ENCODE results near the gene SLC6A18.

DNA sequence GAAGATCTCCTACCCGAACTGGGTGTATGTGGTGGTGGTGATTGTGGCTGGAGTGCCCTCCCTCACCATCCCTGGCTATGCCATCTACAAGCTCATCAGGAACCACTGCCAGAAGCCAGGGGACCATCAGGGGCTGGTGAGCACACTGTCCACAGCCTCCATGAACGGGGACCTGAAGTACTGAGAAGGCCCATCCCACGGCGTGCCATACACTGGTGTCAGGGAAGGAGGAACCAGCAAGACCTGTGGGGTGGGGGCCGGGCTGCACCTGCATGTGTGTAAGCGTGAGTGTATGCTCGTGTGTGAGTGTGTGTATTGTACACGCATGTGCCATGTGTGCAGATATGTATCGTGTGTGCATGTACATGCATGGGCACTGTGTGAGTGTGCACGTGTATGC lies 3.5 kb upstream of the SLC6A18 start:
- TF ChIP-seq CTCF (IDR thresholded peaks at IDR 0.05 in 2 of 3, conservative IDR thresholded peaks at IDR 0.05 in 1 of 3; ENCODE audit: insufficient read depth in 2 of 3, low read depth in 1 of 3, low read length in 3 of 3): no peak
- TF ChIP-seq DPF2 (IDR thresholded peaks at IDR 0.05): no peak
- TF ChIP-seq GTF2F1 (IDR thresholded peaks at IDR 0.05; ENCODE audit: low read depth, low read length): no peak
- TF ChIP-seq, protein P1, sequence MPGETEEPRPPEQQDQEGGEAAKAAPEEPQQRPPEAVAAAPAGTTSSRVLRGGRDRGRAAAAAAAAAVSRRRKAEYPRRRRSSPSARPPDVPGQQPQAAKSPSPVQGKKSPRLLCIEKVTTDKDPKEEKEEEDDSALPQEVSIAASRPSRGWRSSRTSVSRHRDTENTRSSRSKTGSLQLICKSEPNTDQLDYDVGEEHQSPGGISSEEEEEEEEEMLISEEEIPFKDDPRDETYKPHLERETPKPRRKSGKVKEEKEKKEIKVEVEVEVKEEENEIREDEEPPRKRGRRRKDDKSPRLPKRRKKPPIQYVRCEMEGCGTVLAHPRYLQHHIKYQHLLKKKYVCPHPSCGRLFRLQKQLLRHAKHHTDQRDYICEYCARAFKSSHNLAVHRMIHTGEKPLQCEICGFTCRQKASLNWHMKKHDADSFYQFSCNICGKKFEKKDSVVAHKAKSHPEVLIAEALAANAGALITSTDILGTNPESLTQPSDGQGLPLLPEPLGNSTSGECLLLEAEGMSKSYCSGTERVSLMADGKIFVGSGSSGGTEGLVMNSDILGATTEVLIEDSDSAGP (CRISPR knock-in tag; IDR thresholded peaks at IDR 0.05): no peak
- TF ChIP-seq EZH2 (IDR thresholded peaks at IDR 0.05; ENCODE audit: borderline replicate concordance, low read depth, low read length): no peak
- no peak for TF ChIP-seq ZNF354B (CRISPR knock-in tag; IDR thresholded peaks at IDR 0.05)
- no peak for TF ChIP-seq TARDBP (IDR thresholded peaks at IDR 0.05)
- TF ChIP-seq WHSC1 (IDR thresholded peaks at IDR 0.05; ENCODE audit: low read length): no peak
- no peak for TF ChIP-seq NR3C1 (CRISPR knock-in tag; IDR thresholded peaks at IDR 0.05)
- TF ChIP-seq, protein P2, sequence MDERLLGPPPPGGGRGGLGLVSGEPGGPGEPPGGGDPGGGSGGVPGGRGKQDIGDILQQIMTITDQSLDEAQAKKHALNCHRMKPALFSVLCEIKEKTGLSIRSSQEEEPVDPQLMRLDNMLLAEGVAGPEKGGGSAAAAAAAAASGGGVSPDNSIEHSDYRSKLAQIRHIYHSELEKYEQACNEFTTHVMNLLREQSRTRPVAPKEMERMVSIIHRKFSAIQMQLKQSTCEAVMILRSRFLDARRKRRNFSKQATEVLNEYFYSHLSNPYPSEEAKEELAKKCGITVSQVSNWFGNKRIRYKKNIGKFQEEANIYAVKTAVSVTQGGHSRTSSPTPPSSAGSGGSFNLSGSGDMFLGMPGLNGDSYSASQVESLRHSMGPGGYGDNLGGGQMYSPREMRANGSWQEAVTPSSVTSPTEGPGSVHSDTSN (CRISPR knock-in tag; IDR thresholded peaks at IDR 0.05; ENCODE audit: low read depth): no peak
- TF ChIP-seq, protein P2 (tag; conservative IDR thresholded peaks at IDR 0.05; ENCODE audit: low read depth): no peak
- TF ChIP-seq MIER1 (IDR thresholded peaks at IDR 0.05; ENCODE audit: low read depth): no peak
- no peak for TF ChIP-seq FOXM1 (IDR thresholded peaks at IDR 0.05; ENCODE audit: low read depth)
- TF ChIP-seq FOXM1 (CRISPR knock-in tag; IDR thresholded peaks at IDR 0.05; ENCODE audit: low read depth): no peak

Data from K562 (cell line).